ENCODE data around the gene SRBD1. TPM values are rescaled to one million over a fixed set of nuclear protein-coding genes. Genes with fewer than 3 reads are reported as not detected.
A peak's percentile ranks its signal among the peaks of the same experiment; 100 is the strongest.

Gene SRBD1
- total RNA-seq, 1 experiment from 2014 or later = 18.2 TPM

DNA sequence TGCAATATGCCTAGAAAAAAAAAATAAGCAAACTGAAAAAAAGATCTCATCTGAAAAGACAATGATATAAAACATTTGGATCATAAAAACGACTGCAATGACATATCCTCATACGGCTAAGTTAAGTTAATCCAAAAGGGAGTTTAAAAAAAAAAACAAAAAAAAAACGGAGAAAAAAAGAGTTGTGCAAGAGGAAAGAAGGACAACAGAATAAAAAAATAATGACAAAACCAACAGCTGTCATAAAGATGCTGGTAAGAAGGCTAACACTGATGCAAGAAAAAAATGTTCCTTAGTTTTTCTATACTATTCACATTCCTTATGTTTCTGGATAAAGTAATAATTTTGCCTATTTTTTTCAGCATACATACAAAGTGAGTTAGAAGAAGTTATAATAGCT, 192.5 kb downstream of the SRBD1 start:
- DNase-seq (ENCODE audit: low read depth) = no peak

DNA sequence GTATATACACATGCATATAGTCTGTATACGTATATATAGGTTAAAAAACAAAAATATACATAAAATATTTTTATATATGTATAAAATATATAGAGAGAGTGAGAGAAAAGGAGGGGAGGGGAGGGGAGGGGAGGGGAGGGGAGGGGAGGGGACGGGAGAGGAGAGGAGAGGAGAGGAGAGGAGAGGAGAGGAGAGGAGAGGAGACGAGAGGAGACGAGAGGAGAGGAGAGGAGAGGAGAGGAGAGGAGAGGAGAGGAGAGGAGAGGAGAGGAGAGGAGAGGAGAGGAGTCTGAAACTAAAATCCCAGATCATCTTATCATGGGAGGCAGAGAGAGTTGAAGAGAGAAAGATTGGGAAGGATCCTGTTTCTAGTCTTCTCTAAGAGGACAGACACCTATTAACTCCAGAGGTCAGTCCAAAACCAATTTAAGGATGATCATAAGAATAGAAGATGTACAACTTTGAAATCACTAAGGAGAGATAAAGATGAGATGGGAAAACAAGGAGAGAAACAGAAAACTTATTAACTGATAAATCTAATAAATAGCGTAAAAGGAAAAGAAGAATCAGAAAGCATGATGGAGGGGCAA, 195.4 kb downstream of the SRBD1 start:
- DNase-seq (ENCODE audit: low read depth) = no peak

DNA sequence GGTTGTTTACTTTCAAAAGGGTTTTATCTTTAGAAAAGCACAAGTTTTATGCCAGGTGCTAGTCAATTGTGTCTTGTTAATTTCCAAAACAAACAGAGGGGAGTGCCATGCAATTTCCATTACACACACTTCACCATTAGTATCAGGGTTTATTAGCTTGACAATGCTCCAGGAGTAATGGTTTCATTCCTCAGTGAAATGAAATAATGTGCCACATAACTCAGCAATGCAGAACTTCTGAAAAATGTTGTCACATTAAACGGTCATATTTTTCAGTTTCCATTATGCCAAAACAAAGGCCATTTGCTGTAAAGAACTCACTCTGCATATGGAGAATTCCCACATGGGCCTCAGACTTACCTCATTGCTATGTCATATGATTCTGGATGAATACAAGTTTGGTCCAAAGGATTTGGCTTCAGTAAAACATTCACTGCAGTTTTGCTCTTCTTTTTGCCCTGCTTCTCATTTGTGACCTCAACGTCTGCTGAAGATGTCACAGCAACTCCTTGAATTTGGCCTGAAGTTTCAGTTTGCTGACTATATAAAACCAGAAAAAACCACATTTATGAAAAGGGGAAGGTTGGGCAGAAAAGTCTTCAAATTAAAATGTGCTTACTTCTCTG, 198.2 kb downstream of the SRBD1 start:
- DNase-seq (ENCODE audit: low read depth) = no peak

DNA sequence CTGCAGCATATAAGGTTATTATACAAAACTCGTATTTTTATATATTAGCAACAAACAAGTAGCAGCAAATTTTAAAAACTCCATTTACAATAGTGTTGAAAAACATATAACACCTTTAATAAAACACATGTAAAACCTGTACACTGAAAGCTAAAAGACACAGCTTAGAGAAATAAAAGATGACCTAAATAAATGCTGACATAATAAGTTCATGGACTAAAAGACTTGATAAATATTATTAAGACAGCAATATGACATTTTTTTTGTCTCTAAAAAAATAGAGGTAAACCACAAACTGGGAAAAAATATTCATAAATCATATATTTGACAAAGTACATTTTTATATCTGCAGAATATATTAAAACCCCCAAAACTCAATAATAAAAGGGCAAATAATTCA, 201.4 kb downstream of the SRBD1 start:
- no peak for DNase-seq (ENCODE audit: low read depth)

DNA sequence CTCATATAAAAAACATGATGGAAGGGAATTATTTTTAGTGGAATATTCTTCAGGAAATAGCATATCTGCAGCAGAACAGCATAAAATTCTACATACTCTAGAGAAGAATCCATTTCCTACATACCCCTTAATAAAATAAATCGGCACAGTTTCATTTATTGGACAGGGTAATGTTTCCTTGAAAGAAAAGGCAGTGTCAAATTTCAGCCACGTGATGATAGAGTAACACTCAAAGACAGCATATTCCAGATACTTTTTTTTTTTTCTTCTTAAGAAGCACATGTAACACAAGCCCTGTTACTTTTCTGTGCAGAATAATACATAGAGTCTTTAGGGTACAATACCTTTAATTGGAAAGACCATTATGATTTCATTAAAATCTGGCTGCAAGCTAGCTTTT, 204.4 kb downstream of the SRBD1 start:
- DNase-seq (ENCODE audit: low read depth) = no peak

DNA sequence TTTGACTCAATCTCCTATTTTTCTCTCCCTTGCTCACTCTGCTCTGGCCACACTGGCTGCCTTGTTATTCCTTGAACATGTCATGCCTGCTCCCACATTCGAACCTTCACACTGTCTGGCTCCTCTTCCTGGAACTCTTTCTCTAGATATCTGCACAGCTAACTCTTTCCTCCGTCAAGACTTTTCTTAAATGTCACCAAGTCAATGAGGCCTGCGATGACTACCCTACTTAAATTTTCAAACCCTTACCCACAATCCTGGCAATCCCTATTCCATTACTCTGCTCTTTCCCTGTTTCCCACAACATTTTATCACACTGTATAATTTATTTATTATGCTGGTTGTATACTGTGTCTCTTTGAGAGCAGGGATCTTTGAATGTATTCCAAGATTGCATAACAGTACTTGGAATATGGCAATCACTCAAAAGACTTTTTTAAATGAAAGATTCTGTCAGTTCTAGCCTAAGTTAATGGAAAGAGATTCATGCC, 206.2 kb downstream of the SRBD1 start:
- DNase-seq (ENCODE audit: low read depth) = no peak

DNA sequence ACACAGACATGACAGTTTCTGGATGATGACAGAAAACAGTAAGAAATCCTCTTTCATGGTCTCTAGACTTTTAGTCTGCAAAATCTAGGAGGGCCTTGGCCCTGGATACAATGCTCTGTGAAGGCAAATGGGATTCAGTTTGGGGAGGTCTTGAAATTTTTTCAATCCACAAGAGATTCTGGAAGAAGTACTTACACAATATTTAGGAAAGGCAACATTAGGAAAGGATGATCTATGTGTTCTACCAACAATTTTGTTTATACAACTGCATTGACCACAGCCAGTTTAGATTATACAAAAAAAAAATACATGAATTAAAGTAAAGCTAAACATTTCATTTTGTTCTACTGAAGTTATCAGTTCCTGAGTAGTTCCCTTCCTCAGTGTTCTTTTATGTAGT, 208.0 kb downstream of the SRBD1 start:
- no peak for DNase-seq (ENCODE audit: low read depth)

DNA sequence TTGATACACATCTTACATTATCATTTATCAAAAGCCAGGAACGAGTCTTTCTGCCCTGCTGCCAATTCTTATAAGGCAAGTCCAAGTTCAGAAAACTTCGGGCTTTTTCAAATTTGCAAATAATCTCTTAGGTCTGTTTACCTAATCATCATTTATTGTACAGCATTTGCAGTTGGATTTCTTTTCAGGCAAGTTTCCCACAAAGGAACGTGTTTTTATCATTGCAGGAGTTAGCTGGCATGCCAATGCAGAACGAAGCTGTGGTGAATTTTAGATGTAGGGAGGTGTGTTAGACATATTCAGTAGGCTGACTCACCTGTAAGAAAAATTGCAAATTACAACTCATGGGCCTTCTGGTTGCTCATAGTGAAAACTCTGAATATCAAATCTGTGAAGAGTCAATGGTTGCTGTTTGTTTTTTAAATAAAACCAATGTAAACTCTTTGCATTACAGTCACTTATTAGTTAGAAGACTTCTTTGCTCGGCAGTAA, 209.6 kb downstream of the SRBD1 start:
- no peak for DNase-seq (ENCODE audit: low read depth)

DNA sequence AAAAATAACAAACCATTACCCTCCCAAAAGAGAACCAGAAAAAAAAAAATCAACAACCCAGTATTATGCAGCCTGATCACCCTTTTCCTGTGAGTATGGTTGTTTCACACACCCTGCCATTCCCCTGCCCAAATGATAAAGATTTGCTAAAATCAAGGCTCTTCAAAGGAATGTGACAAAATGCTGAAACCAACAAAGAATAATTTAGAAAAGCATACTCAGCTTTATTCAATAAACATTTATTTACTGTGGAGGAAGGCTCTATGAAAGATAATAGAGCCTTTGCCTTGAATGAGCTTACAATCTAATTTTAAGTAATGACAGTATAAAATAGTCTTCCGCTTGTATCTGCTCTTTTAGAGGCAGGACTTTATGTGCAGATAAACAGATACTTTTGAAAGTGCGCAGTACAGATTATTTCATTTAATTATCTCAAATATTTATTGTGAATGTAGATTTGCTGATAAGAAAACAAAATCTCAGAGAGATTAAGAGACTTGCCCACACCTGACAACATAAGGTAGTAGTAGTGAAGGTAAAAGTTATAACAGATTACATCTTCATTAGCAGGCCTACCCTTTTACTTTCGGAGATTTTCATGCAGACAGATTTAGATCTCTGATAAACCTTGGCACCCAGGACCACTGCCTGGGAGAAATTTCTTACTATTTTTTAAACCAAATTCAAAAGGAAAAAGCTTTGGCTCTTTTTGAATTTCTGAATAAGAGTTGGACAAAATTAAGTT, 211.9 kb downstream of the SRBD1 start:
- no peak for DNase-seq (ENCODE audit: low read depth)

DNA sequence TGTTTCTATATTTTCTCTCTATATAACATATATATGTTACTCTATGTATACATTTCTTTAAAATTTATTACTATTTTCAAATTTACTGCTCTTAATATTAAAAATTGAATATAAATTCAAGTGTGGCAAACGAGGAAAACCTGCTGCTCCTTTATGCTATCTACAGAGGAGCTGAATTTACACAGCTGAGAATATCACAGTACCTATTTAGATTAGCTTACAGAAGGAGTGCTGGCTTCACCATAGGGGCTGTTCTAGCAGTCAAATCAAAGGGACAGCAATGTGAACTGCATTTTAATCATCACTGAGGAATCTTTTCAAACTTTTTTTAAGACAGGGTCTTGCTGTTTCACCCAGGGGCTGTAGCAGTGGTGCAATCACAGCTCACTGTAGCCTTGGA, 213.8 kb downstream of the SRBD1 start:
- no peak for DNase-seq (ENCODE audit: low read depth)

DNA sequence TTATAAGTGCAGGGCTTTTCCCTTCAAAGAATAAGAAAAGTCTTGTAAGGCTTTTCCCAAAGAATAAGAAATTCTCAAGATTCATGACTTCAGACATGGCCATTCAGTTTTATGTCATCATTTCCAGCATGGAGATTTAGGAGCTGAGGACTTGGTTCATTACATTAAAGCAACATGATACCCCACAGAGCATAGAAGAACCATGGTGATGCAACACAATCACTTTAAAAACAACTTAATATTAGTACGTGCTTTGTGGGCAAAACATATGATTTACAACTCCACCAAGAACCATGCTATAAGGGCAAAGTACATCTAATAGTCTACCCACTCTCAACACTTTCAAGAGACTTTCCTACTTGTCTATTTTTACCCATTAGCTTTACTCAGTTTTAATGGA, 214.4 kb downstream of the SRBD1 start:
- no peak for DNase-seq (ENCODE audit: low read depth)

DNA sequence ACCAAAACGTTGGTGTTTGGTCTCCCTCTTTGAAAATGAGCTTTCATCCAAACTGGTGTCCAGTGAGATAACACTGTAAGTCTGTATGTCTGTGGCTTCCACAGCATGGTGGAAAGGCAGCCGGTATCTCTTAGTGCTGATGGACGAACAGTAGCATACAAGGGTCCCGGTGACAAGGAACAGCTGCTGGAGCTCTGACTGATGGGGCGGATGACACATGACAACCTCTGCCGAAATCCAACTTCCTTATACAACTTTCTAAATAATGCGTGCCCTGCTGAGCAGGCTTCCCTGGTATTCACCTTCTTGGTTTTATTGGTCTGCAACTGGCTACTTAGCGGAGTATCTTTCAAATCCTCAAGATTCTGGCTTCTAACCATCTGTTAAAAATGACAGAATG, 216.2 kb downstream of the SRBD1 start:
- DNase-seq (ENCODE audit: low read depth) = no peak

DNA sequence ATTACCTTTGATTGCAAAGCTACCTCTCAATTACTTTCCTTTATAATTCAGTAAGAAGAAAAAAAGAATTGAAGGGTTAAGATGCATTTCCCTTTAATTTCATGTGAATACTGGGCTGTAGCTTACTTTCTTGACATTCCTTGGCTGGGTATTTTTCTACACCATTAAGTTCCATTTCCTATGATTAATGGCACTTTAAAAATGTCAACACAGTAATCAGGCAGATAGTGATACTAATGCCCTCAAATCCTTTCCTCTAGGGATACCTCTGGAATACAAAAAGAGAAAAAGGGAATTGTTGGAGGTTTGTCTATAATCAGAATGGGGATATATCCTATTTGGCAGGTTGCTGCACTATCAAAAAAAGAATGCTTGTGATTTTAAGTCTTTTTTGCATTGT, 216.9 kb downstream of the SRBD1 start:
- no peak for DNase-seq (ENCODE audit: low read depth)

DNA sequence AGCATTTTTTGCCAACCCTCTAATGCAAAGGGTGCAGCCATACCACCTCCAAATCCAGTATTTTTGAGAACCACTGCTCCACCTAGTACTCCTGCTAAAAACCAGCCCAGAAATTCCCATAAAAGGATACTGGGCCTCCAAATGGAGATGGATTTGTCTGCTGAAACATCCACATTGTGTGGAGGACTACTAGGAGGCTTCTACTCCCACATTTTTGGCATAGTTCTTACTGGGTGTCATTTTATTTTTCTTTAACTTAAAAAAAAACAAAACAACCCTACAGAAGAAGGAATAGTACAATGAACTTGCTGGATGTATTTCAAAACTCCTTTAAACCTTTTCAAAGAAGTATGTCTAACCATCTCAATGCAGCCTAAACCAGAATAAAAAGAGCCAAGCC, 219.2 kb downstream of the SRBD1 start:
- peak; percentile 2 for DNase-seq (ENCODE audit: low read depth)

DNA sequence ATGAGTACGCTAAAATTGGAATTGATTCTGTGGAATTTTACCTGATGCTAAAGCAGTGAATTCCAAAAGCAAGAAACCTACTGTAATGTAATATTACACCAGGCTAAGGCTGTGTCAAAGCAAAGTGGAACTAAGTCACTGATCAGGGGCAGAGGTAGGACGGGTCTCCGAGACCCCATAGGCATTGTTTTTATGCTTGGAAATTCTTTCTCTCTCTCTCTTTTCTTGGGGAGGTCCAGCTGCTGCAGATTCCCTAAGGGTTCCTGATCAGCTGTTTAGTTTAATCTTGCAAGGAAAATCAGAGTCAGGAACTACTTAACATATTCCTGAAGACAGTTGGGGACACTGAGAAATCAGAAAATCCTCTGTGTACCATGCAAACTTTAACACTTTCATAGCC, 220.2 kb downstream of the SRBD1 start:
- DNase-seq (ENCODE audit: low read depth) = no peak

DNA sequence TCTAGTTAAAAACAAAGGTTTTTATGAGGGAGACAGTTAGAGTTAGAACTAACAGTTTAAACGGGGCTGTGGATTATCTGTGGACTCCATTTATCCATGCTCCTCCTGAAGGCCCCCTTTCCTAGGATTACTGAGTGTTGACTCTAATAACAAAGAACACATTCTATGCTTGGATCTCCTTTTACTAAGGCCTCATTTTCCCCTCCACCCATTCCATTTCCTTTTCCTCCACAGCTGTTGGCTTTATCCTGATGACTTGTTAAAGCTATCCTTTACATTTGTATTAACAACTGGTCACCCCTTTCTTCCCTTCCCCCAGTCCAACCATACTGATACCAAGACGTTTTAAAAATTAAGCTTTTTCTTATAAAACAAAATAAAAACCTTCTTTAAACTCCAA, 220.6 kb downstream of the SRBD1 start:
- DNase-seq (ENCODE audit: low read depth) = no peak

DNA sequence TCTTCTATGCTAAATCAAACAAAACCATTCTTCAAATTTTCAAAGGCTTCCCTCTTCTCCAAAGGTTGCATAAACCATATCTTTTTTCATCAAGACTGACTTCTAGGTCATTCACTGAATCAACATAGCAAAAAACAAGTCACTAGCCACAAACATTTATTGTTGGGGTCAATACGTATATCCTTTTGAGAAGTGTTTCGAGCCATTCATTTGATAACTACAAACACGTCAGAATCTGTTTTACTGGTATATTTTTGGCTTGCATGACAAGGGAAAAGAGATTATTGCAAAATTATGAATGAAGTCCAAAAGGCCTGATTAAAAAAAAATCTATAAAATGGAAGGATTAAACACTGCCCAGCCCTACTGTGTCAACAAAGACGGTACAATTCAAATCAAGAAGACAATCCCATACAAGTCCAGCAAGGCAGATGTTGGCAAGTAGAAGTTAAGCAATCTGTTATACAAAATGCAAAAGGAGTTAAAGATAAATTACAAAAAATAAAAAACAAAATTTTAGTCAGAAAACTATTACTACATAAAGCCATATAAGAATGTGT, 222.4 kb downstream of the SRBD1 start:
- no peak for DNase-seq (ENCODE audit: low read depth)

DNA sequence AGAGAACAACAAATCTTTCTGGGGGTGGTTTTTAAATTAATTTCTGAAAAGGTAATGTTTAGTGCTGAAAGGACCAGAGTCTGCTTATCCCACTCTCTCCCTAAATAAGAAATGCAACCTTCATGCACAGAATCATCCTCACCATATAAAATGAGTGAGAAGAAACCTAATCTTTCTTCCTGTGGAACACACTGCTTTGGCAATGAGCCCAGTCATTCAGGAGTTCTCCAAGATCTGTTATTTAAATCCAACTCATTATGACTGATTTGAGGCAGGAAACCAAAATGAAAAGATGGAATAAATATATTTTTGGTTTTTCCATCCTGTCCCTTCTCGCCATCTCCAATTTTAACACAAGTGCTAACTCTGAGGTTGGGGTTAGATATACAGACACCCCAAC, 228.3 kb downstream of the SRBD1 start:
- DNase-seq (ENCODE audit: low read depth) = peak; percentile 61

DNA sequence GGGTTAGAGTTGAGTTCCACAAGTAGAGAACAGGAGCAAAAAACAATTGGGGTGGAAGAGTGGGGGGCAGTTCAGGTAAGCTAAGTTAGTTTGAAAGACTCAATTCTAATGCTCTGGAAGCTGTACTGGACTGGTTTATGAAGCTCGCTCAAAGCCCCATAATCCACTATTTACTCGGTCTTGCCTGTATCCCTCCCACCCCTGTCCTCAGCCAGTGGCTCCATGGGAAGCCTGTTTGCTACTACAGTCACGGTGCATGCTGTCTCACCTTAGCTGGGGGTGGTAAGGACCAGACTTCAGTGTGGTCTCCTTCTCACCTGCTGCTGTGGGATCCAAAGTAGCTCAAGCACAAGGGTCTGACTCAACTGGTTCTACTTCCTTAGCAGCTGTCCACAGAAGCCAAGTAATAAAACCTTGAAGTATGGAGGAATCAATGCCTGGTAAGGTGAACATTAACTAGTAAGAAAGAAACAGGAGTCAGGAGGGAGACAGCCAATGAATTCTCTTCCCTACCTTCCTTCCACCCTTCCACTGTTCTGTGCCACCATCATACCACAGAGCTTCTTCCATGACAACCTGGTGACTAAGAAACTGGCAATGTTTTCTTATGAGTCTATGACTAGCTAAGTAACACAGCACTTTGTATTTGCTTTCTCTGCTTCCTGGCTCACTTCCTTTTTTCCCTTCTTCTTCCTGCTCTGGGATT, 230.8 kb downstream of the SRBD1 start:
- DNase-seq (ENCODE audit: low read depth) = peak; percentile 69

DNA sequence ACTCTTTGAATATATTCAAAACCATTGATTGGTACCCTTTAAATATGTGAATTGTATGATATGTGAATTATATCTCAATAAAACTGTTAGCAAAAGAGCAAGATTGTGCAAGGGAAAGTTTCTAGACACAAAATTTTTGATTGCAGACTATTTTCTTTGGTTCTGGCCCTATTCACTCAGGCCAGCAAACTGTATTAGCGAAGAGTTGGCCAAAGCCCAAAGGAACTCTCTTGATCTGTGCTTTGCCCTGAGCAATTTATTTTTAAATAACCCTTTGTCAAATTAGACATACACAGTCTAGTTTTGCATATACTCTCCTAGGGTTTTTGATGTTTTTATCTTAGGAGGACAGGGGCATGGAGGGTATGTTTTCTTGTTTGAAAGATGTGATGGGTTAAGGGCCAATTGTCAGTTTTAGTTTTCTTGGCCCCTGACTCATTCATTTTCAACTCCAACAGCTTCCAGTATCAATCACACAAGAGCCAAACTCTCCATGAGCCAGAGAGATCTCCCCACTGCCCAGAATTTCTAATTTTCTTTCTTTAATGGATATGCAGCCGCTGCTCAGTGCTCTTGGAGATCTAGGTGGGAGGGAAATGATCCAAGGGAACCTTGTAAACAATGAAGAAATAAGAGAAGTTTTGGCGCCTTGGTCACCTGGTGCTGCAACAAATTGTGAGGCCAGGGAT, 231.5 kb downstream of the SRBD1 start:
- no peak for DNase-seq (ENCODE audit: low read depth)

DNA sequence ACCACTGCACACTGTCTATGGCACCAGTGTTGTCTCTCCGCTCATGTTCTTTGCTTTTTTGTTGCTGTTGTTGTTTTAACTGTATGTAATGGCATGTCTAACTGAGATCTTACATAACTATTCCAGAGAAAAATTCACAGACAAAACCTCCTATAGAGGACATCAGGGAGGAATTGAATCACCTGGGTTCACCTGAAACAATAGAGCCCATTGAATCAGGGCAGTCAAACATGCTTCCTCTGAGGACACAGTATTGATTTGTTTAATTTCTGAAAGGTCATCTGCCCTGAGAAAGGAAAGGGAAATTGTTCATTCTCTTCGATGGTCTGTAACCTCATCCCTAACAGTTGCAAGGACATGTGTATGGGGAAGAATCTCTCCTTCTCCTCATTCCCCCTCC, 237.5 kb downstream of the SRBD1 start:
- no peak for DNase-seq (ENCODE audit: low read depth)

DNA sequence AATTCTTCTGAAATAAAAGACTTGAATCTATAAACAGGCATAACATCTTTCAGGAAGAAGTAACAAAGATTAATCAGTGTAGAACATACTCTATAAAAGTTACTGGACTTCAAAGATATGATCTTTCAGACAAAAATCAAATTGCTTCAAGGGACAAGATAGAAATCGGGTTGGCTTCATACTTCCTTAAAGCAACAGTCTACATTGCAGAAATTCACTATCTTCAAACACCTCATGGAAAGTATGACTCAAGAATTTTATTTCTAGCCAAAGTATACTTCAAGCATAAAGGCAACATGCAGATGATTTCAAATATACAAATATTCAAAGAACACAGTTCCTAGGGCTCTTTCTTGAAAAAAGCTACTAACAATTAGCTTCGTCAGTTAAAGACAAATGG, 240.7 kb downstream of the SRBD1 start:
- no peak for DNase-seq (ENCODE audit: low read depth)
